GM13976 (cell line): ENCODE data around the gene TUBG1.
"Not testable (repeated sequence)": the region's sequence is repeated elsewhere in the genome, so short reads cannot be mapped to it uniquely, and the experiment has no call there.

ENCODE experiments used
- DNase-seq: peaks from one replicate; pipeline ENCODE4 v3.0.0; 2012; ENCODE audit warnings: low spot score
- CTCF ChIP-seq: IDR thresholded peaks from 2 replicates; pipeline ENCODE4 v1.5.1; 2012; ENCODE audit warnings: borderline replicate concordance, mild to moderate bottlenecking; ENCODE audit not compliant: insufficient read depth; ENCODE audit errors: extremely low read depth, missing control alignments, control extremely low read depth
- in situ Hi-C: fragments of 300-500 bp; cut with MboI; formaldehyde crosslinking; loops from one replicate; pipeline ENCODE4 v1.12.0; 2022; ENCODE audit warnings: low sequenced_read_pairs, mixed read lengths, inconsistent platforms; ENCODE audit not compliant: unreplicated experiment

Gene TUBG1

GRCh38 chr17:42612013-42612412 is 2.5 kb downstream of the TUBG1 start:
- in situ Hi-C loops: no loop called here
- no peak for TF ChIP-seq CTCF

GRCh38 chr17:42613699-42614295 is 4.3 kb downstream of the TUBG1 start:
- no peak for DNase-seq
- in situ Hi-C loops: no loop called here
- TF ChIP-seq CTCF: no peak

More at GRCh38 chr17:42612013-42612412, 2.5 kb downstream of the TUBG1 start:
- DNase-seq: no peak

GRCh38 chr17:42617956-42618431 is 8.5 kb downstream of the TUBG1 start:
- in situ Hi-C loops: no loop called here
- TF ChIP-seq CTCF: no peak
- peak; percentile 43 for DNase-seq

GRCh38 chr17:42618442-42619150 is 9.1 kb downstream of the TUBG1 start:
- DNase-seq: peak; percentile 81
- in situ Hi-C loops: no loop called here
- TF ChIP-seq CTCF: peak; percentile 52

GRCh38 chr17:42621987-42622386 is 12.5 kb downstream of the TUBG1 start:
- in situ Hi-C loops, DNase-seq: not testable (repeated sequence)

- DNase-seq: no peak
- in situ Hi-C loops: no loop called here
- no peak for TF ChIP-seq CTCF
Measured at GRCh38 chr17:42623271-42623670, 13.8 kb downstream of the TUBG1 start.

GRCh38 chr17:42623732-42624596 is 14.5 kb downstream of the TUBG1 start:
- TF ChIP-seq CTCF: no peak
- DNase-seq: no peak
- in situ Hi-C loops: no loop called here

- in situ Hi-C loops, DNase-seq: not testable (repeated sequence)
Measured at GRCh38 chr17:42627032-42627764, 17.7 kb downstream of the TUBG1 start.
